Stimulated activated CD4-positive, alpha-beta T cell treated with anti-CD3 and anti-CD28 coated beads, TNF-alpha, amount 100 ng/mL, for 48 hours (primary cell): ENCODE data around the gene NCKAP5.

Experiments
- DNase-seq, 3 donors: peaks; one replicate each; pipeline ENCODE4 v3.0.0-alpha.2; 2020; ENCODE audit warnings: low read depth in 3 of 3

NCKAP5 gene

GRCh38 chr2:133568172-133568571 is at the start of gene NCKAP5:
Gene NCKAP5, minus strand, starts transcription at chr2:133568463. Its CDS starts 50,937 bp downstream, at chr2:133517526.
- no peak for DNase-seq

GRCh38 chr2:133609664-133610063 is 41.4 kb upstream of the NCKAP5 start:
- no peak for DNase-seq

- DNase-seq, result no peak
Observed at GRCh38 chr2:133608291-133608690, 40.0 kb upstream of the NCKAP5 start.

- DNase-seq, result no peak
Observed at GRCh38 chr2:133607679-133608078, 39.4 kb upstream of the NCKAP5 start.

GRCh38 chr2:133606616-133607015 is 38.4 kb upstream of the NCKAP5 start:
- DNase-seq, result no peak

GRCh38 chr2:133605766-133606137 is 37.5 kb upstream of the NCKAP5 start:
- DNase-seq, result no peak

- DNase-seq, result no peak
Observed at GRCh38 chr2:133605011-133605765, 36.9 kb upstream of the NCKAP5 start.

GRCh38 chr2:133603109-133603508 is 34.8 kb upstream of the NCKAP5 start:
- no peak for DNase-seq

GRCh38 chr2:133602538-133602937 is 34.3 kb upstream of the NCKAP5 start:
- DNase-seq, result no peak

- DNase-seq, result no peak
Observed at GRCh38 chr2:133600266-133600928, 32.1 kb upstream of the NCKAP5 start.

GRCh38 chr2:133599811-133600210 is 31.5 kb upstream of the NCKAP5 start:
- no peak for DNase-seq

GRCh38 chr2:133599211-133599803 is 31.0 kb upstream of the NCKAP5 start:
- no peak for DNase-seq

GRCh38 chr2:133598769-133599168 is 30.5 kb upstream of the NCKAP5 start:
- DNase-seq, result no peak

GRCh38 chr2:133596701-133597393 is 28.6 kb upstream of the NCKAP5 start:
- no peak for DNase-seq

- no peak for DNase-seq
Observed at GRCh38 chr2:133591164-133591563, 22.9 kb upstream of the NCKAP5 start.

- DNase-seq, result no peak
Observed at GRCh38 chr2:133589456-133589855, 21.2 kb upstream of the NCKAP5 start.

GRCh38 chr2:133588144-133588543 is 19.9 kb upstream of the NCKAP5 start:
- no peak for DNase-seq

- no peak for DNase-seq
Observed at GRCh38 chr2:133586978-133587377, 18.7 kb upstream of the NCKAP5 start.

GRCh38 chr2:133581010-133581760 is 12.9 kb upstream of the NCKAP5 start:
- no peak for DNase-seq

GRCh38 chr2:133579274-133579673 is 11.0 kb upstream of the NCKAP5 start:
- no peak for DNase-seq

- DNase-seq, result no peak
Observed at GRCh38 chr2:133576714-133577113, 8.5 kb upstream of the NCKAP5 start.

- DNase-seq, result no peak
Observed at GRCh38 chr2:133574620-133575019, 6.4 kb upstream of the NCKAP5 start.
